Parathyroid adenoma (tissue), 2 donors: ENCODE results near the gene CACNA1I.

Source experiments
- H2AFZ ChIP-seq: fragments of 300-600 bp; sonication (generic); one replicate; pipeline ENCODE4 v1.7.0; 2017; ENCODE audit warnings: antibody characterized with exemption, mild to moderate bottlenecking
- H3K27ac ChIP-seq: fragments of 300-600 bp; sonication (generic); one replicate; pipeline ENCODE4 v1.7.0; 2017
- H3K27me3 ChIP-seq: fragments of 300-600 bp; sonication (generic); one replicate; pipeline ENCODE4 v1.7.0; 2017; ENCODE audit warnings: low read length; ENCODE audit not compliant: control insufficient read depth, insufficient read depth
- H3K36me3 ChIP-seq: fragments of 300-600 bp; sonication (generic); one replicate; pipeline ENCODE4 v1.7.0; 2017; ENCODE audit warnings: low read length; ENCODE audit not compliant: control insufficient read depth, insufficient read depth
- H3K4me1 ChIP-seq: fragments of 300-600 bp; sonication (generic); one replicate; pipeline ENCODE4 v1.7.0; 2017; ENCODE audit warnings: control low read depth
- H3K4me2 ChIP-seq: fragments of 300-600 bp; sonication (generic); one replicate; pipeline ENCODE4 v1.7.0; 2017; ENCODE audit warnings: low read length
- H3K4me3 ChIP-seq: fragments of 300-600 bp; sonication (generic); one replicate; pipeline ENCODE4 v1.7.0; 2017; ENCODE audit warnings: low read depth, low read length
- H3K79me2 ChIP-seq: fragments of 300-600 bp; sonication (generic); one replicate; pipeline ENCODE4 v1.7.0; 2017; ENCODE audit warnings: control low read depth
- H3K9ac ChIP-seq: fragments of 300-600 bp; sonication (generic); one replicate; pipeline ENCODE4 v1.7.0; 2017; ENCODE audit warnings: mild to moderate bottlenecking
- H3K9me3 ChIP-seq: fragments of 300-600 bp; sonication (generic); one replicate; pipeline ENCODE4 v1.7.0; 2017; ENCODE audit warnings: low read length; ENCODE audit not compliant: control insufficient read depth
- CTCF ChIP-seq: fragments of 300-600 bp; sonication (generic); IDR thresholded peaks from one replicate; pipeline ENCODE4 v1.7.0; 2017; ENCODE audit warnings: antibody characterized with exemption, mild to moderate bottlenecking
- donor health status: primary hyperparathyroidism.

The CACNA1I gene

GRCh38 chr22:39652990-39653786, 82.6 kb downstream of the CACNA1I start:
- H3K27me3 ChIP-seq = no peaks in the 10 kb centered on the region
- H3K9ac ChIP-seq = no peak overlapping the region
- no peak overlapping the region for H2AFZ ChIP-seq
- no peaks in the 10 kb centered on the region for H3K4me1 ChIP-seq
- no peaks in the 10 kb centered on the region for H3K36me3 ChIP-seq
- no peak overlapping the region for H3K27ac ChIP-seq
- H3K9me3 ChIP-seq = no peaks in the 10 kb centered on the region
- no peaks in the 10 kb centered on the region for H3K79me2 ChIP-seq
- no peak overlapping the region for H3K4me2 ChIP-seq
- no peak for TF ChIP-seq CTCF
- no peak overlapping the region for H3K4me3 ChIP-seq

- no peak overlapping the region for H3K4me3 ChIP-seq
- H3K9me3 ChIP-seq = no peaks in the 10 kb centered on the region
- no peaks in the 10 kb centered on the region for H3K79me2 ChIP-seq
- H3K4me1 ChIP-seq = no peaks in the 10 kb centered on the region
- no peaks in the 10 kb centered on the region for H3K27me3 ChIP-seq
- TF ChIP-seq CTCF = no peak
- H3K27ac ChIP-seq = no peak overlapping the region
- H3K9ac ChIP-seq = no peak overlapping the region
- no peak overlapping the region for H3K4me2 ChIP-seq
- H2AFZ ChIP-seq = no peak overlapping the region
- H3K36me3 ChIP-seq = no peaks in the 10 kb centered on the region
These were observed 83.2 kb downstream of the CACNA1I start for GRCh38 chr22:39653787-39654077.

- Histone ChIP-seq H3K27ac (no peak overlapping the region), H3K27me3 (no peaks in the 10 kb centered on the region), H3K9ac (no peak overlapping the region), H3K4me2 (no peak overlapping the region), H3K4me3 (no peak overlapping the region), H3K36me3 (no peaks in the 10 kb centered on the region), H3K9me3 (no peaks in the 10 kb centered on the region), H3K79me2 (no peaks in the 10 kb centered on the region), H2AFZ (no peak overlapping the region), H3K4me1 (no peaks in the 10 kb centered on the region)
- no peak for TF ChIP-seq CTCF
These were observed 83.8 kb downstream of the CACNA1I start for GRCh38 chr22:39654131-39654926.

GRCh38 chr22:39655004-39655579, 84.5 kb downstream of the CACNA1I start:
- no peak overlapping the region for H3K27ac ChIP-seq
- H3K36me3 ChIP-seq = no peaks in the 10 kb centered on the region
- no peak overlapping the region for H2AFZ ChIP-seq
- TF ChIP-seq CTCF = no peak
- H3K4me3 ChIP-seq = no peak overlapping the region
- H3K9ac ChIP-seq = no peak overlapping the region
- H3K9me3 ChIP-seq = no peaks in the 10 kb centered on the region
- no peaks in the 10 kb centered on the region for H3K4me1 ChIP-seq
- no peaks in the 10 kb centered on the region for H3K79me2 ChIP-seq
- H3K27me3 ChIP-seq = no peaks in the 10 kb centered on the region
- H3K4me2 ChIP-seq = no peak overlapping the region
